ENCODE results near the gene LRRC8A. TPM values are rescaled to one million over a fixed set of nuclear protein-coding genes. Genes with fewer than 3 reads are reported as not detected.

Gene LRRC8A
- total RNA-seq, 1 donor from 2014 or later, result 93.0 TPM

DNA sequence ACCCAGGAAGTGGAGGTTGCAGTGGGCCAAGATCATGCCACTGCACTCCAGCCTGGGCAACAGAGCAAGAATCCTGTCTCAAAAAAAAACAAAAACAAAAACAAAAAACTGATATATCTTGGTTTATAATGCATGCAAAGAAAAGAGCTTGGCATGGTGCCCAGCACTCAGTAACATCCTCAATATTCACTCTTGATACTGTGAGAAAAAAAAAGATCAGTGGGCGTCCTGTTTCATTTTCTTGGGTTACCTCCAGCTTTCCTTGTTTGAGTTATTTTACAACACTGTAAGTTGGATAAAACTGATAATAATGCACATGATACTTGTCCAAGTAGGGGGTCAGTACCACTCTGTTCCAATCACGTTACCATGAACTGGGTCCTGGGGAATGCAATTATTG, 46.7 kb downstream of the LRRC8A start:
- Mint-ChIP-seq H3K27ac (ENCODE audit: unreplicated experiment) (no peak overlapping the region), H3K4me1 (ENCODE audit: low read depth, unreplicated experiment) (peaks cover 2% of the 10 kb centered on the region), H3K36me3 (ENCODE audit: unreplicated experiment) (no peaks in the 10 kb centered on the region), H3K4me3 (ENCODE audit: unreplicated experiment) (no peak overlapping the region), H3K9me3 (ENCODE audit: unreplicated experiment) (no peaks in the 10 kb centered on the region), H3K27me3 (ENCODE audit: unreplicated experiment) (peaks cover 4% of the 10 kb centered on the region)
- DNase-seq, result no peak
- TF ChIP-seq, protein P1, sequence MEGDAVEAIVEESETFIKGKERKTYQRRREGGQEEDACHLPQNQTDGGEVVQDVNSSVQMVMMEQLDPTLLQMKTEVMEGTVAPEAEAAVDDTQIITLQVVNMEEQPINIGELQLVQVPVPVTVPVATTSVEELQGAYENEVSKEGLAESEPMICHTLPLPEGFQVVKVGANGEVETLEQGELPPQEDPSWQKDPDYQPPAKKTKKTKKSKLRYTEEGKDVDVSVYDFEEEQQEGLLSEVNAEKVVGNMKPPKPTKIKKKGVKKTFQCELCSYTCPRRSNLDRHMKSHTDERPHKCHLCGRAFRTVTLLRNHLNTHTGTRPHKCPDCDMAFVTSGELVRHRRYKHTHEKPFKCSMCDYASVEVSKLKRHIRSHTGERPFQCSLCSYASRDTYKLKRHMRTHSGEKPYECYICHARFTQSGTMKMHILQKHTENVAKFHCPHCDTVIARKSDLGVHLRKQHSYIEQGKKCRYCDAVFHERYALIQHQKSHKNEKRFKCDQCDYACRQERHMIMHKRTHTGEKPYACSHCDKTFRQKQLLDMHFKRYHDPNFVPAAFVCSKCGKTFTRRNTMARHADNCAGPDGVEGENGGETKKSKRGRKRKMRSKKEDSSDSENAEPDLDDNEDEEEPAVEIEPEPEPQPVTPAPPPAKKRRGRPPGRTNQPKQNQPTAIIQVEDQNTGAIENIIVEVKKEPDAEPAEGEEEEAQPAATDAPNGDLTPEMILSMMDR (IDR thresholded peaks at IDR 0.05; ENCODE audit: partially characterized antibody, unreplicated experiment), result no peak

DNA sequence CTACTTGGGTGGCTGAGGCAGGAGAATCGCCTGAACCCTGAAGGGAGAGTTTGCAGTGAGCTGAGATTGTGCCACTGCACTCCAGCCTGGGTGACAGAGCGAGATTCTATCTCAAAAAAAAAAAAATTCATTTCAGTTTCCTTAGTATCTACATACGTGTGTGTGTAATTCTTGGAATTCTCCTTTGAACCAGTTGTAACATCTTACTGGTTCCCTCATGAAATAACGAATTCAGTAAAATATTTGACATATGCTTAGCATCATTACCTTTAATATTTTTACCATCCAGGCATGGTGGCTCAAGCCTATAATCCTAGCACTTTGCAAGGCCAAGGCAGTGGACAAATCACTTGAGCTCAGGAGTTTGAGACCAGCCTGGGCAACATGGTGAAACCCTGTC, 47.6 kb downstream of the LRRC8A start:
- Mint-ChIP-seq H3K36me3 (ENCODE audit: unreplicated experiment) (no peaks in the 10 kb centered on the region), H3K4me3 (ENCODE audit: unreplicated experiment) (no peak overlapping the region), H3K27me3 (ENCODE audit: unreplicated experiment) (peaks cover 4% of the 10 kb centered on the region), H3K27ac (ENCODE audit: unreplicated experiment) (no peak overlapping the region), H3K9me3 (ENCODE audit: unreplicated experiment) (no peaks in the 10 kb centered on the region), H3K4me1 (ENCODE audit: low read depth, unreplicated experiment) (peaks cover 2% of the 10 kb centered on the region)
- DNase-seq, result no peak
- TF ChIP-seq, protein P1 (IDR thresholded peaks at IDR 0.05; ENCODE audit: partially characterized antibody, unreplicated experiment), result no peak

DNA sequence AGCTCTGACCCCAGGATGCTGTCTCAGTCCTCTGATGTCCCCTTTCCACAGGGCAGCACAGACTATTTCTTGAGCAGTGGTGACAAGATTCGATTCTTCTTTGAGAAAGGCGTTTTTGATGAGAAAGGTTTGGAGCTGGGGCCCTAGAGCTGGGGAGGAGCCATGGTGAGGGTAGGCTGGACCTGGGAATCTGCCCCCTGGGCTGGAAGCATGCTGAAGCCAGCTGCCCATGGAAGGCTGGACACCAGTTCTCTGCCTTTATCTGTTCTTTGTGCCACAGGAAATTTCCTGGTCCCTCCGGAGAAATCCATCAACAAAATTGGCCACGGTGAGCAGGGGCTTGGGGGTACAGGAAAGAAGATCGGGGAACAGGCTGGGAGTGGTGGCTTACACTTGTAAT, 51.8 kb downstream of the LRRC8A start:
- Mint-ChIP-seq H3K27me3 (ENCODE audit: unreplicated experiment) (peaks cover under 1% of the 10 kb centered on the region), H3K27ac (ENCODE audit: unreplicated experiment) (no peak overlapping the region), H3K9me3 (ENCODE audit: unreplicated experiment) (no peaks in the 10 kb centered on the region), H3K36me3 (ENCODE audit: unreplicated experiment) (no peaks in the 10 kb centered on the region), H3K4me3 (ENCODE audit: unreplicated experiment) (no peak overlapping the region), H3K4me1 (ENCODE audit: low read depth, unreplicated experiment) (no peaks in the 10 kb centered on the region)
- TF ChIP-seq, protein P1 (IDR thresholded peaks at IDR 0.05; ENCODE audit: partially characterized antibody, unreplicated experiment), result no peak
- no peak for DNase-seq

DNA sequence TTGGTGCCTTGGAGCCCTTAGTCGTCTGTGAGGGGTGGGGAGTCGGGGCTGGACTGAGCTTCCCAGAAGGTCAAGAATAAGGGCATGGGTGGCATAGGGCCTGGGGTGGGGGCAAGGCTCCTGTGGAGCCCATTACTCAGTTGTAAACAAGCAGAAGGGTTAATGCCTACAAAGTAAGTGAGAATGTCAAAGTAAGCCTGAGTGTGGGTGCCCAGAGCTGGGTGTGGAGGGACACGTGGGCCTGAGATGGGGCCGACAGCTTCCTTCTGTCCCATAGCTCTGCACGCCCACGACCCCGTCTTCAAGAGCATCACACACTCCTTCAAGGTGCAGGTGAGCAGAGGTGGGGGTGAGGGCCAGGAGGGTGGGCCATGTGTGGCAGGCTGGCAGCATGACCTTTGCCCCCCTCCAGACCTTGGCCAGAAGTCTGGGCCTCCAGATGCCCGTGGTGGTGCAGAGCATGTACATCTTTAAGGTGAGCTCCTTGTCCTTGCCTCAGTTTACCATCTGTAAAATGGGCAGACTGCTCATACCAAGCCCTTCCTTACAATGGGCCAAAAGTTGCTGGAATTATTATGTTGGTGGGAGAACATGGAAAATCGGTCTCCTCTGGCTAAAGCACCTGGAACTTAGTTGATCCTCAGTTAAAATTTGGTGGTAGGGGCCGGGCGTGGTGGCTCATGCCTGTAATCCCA, 54.4 kb downstream of the LRRC8A start:
- Mint-ChIP-seq H3K27ac (ENCODE audit: unreplicated experiment) (no peak overlapping the region), H3K9me3 (ENCODE audit: unreplicated experiment) (peaks cover 3% of the 10 kb centered on the region), H3K36me3 (ENCODE audit: unreplicated experiment) (no peaks in the 10 kb centered on the region), H3K4me1 (ENCODE audit: low read depth, unreplicated experiment) (no peaks in the 10 kb centered on the region), H3K4me3 (ENCODE audit: unreplicated experiment) (no peak overlapping the region), H3K27me3 (ENCODE audit: unreplicated experiment) (peaks cover 5% of the 10 kb centered on the region)
- TF ChIP-seq, protein P1 (IDR thresholded peaks at IDR 0.05; ENCODE audit: partially characterized antibody, unreplicated experiment), result no peak
- no peak for DNase-seq

DNA sequence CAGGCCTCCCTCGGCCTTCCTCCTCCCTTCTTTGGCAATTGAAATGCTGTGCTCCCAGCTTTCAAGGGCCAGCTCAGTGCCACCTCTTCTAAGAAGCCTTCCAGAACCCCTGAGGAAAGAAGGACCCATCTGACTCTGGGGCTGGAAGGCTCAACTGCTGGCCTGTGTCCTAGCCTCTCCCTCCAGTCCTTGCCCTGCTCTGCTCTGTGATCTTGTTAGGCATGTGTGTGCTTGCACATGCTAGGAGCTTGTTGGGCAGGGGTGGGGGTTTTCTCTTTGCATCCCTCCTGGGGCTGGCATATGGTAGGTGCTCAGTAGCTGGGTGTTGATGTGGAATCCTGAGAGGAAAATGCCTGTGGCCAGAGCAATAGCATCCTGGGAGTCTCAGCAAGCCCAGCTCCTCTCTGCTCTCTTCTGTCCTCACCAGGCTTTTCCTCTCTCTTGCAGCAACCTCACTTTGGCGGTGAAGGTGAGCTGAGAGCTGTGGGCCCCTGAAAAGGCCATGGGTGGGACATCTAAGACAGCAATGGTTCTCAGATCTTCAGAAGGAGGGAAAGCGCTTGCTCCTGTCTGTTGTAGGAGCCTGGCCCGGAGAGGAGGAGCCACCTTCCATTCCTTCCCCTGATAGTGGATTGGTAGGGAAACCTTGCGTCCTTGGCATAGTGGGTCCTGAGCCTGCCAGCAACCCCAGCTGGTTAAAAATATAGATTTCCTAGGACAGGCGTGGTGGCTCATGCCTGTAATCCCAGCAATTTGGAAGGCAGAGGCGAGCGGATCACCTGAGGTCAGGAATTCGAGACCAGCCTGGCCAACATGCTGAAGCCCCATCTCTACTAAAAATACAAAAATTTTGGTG, 55.6 kb downstream of the LRRC8A start:
- TF ChIP-seq, protein P1 (IDR thresholded peaks at IDR 0.05; ENCODE audit: partially characterized antibody, unreplicated experiment), result no peak
- no peak overlapping the region for H3K4me3 Mint-ChIP-seq (ENCODE audit: unreplicated experiment)
- DNase-seq, result no peak
- peaks cover 6% of the 10 kb centered on the region for H3K27me3 Mint-ChIP-seq (ENCODE audit: unreplicated experiment)
- H3K4me1 Mint-ChIP-seq (ENCODE audit: low read depth, unreplicated experiment), result no peaks in the 10 kb centered on the region
- no peak overlapping the region for H3K27ac Mint-ChIP-seq (ENCODE audit: unreplicated experiment)
- no peaks in the 10 kb centered on the region for H3K36me3 Mint-ChIP-seq (ENCODE audit: unreplicated experiment)
- H3K9me3 Mint-ChIP-seq (ENCODE audit: unreplicated experiment), result peaks cover 3% of the 10 kb centered on the region
